MCF 10A (cell line): ENCODE data around the gene VSTM2B. TPM values are rescaled to one million over a fixed set of nuclear protein-coding genes. Genes with fewer than 3 reads are reported as not detected.

ENCODE experiments used
- BruUV-seq: library from RNA; stranded (reverse); fragments of 400-500 nt; replicated peaks from 2 replicates; lab custom pipeline; 2021; lab: Mats Ljungman, UMichigan
- CTCF ChIA-PET: fragments of 300-600 bp; sonication (Branson Sonifier 250); formaldehyde crosslinking; extraction: SDS; loops from one replicate; lab custom pipeline; 2021; ENCODE audit warnings: antibody characterized with exemption, inconsistent platforms; lab: Yijun Ruan, JAX
- POLR2A ChIA-PET: fragments of 300-600, 350-650 bp; sonication (Branson Sonifier 250); formaldehyde crosslinking; extraction: SDS; loops from one replicate; lab custom pipeline; 2020; ENCODE audit warnings: antibody characterized with exemption, inconsistent platforms; lab: Yijun Ruan, JAX
- DNase-seq: peaks from one replicate; pipeline ENCODE4 v3.0.0-alpha.2; 2018; ENCODE audit not compliant: unreplicated experiment
- H3K27ac Mint-ChIP-seq: one replicate; pipeline ENCODE4 v1.8.0; 2022; ENCODE audit warnings: mild to moderate bottlenecking, low read depth, mixed read lengths; ENCODE audit not compliant: unreplicated experiment
- H3K27me3 Mint-ChIP-seq: one replicate; pipeline ENCODE4 v1.8.0; 2022; ENCODE audit warnings: mixed read lengths; ENCODE audit not compliant: insufficient read depth, unreplicated experiment
- H3K36me3 Mint-ChIP-seq: one replicate; pipeline ENCODE4 v1.8.0; 2022; ENCODE audit warnings: mild to moderate bottlenecking, moderate library complexity, mixed read lengths; ENCODE audit not compliant: insufficient read depth, unreplicated experiment
- H3K4me1 Mint-ChIP-seq: one replicate; pipeline ENCODE4 v1.8.0; 2022; ENCODE audit warnings: mixed read lengths; ENCODE audit not compliant: insufficient read depth, unreplicated experiment
- H3K4me3 Mint-ChIP-seq: one replicate; pipeline ENCODE4 v1.8.0; 2022; ENCODE audit warnings: mild to moderate bottlenecking, moderate library complexity, mixed read lengths; ENCODE audit not compliant: unreplicated experiment
- H3K9me3 Mint-ChIP-seq: one replicate; pipeline ENCODE4 v1.8.0; 2022; ENCODE audit warnings: mixed read lengths; ENCODE audit not compliant: unreplicated experiment
- CTCF ChIP-seq: fragments of 200-600 bp; IDR thresholded peaks from one replicate; pipeline ENCODE4 v1.8.0; 2022; ENCODE audit warnings: antibody characterized with exemption, mild to moderate bottlenecking; ENCODE audit not compliant: unreplicated experiment
- intact Hi-C: fragments of 100-400 bp; cut with micrococcal nuclease; formaldehyde crosslinking; loops from 2 replicates; pipeline ENCODE4 v1.14.1; 2022
- total RNA-seq: library from RNA; stranded (reverse); gene quantifications from 2 replicates; pipeline ENCODE4 v1.2.3, GENCODE V29; 2022

Gene VSTM2B
- total RNA-seq, 1 experiment from 2014 or later: not detected

GRCh38 chr19:29527500-29528328, 1.9 kb downstream of the VSTM2B start:
- H3K4me1 Mint-ChIP-seq: no peaks in the 10 kb centered on the region
- H3K27me3 Mint-ChIP-seq: no peaks in the 10 kb centered on the region
- H3K27ac Mint-ChIP-seq: no peak overlapping the region

GRCh38 chr19:29528350-29528945, 2.7 kb downstream of the VSTM2B start:
- Mint-ChIP-seq H3K4me1 (no peaks in the 10 kb centered on the region), H3K27me3 (no peaks in the 10 kb centered on the region), H3K9me3 (peaks cover 14% of the 10 kb centered on the region), H3K27ac (no peak overlapping the region), H3K36me3 (peaks cover 6% of the 10 kb centered on the region), H3K4me3 (no peak overlapping the region)
- POLR2A ChIA-PET: no interaction called here
- no peak for DNase-seq
- intact Hi-C loops: no loop called here
- CTCF ChIA-PET: no interaction called here
- BruUV-seq: no TSS peak
- TF ChIP-seq CTCF: no peak

More at GRCh38 chr19:29527500-29528328, 1.9 kb downstream of the VSTM2B start:
- intact Hi-C loops: no loop called here
- no TSS peak for BruUV-seq
- CTCF ChIA-PET: no interaction called here
- POLR2A ChIA-PET: no interaction called here
- peak overlapping the region; percentile 18 for H3K4me3 Mint-ChIP-seq
- TF ChIP-seq CTCF: no peak
- peaks cover 19% of the 10 kb centered on the region for H3K9me3 Mint-ChIP-seq
- H3K36me3 Mint-ChIP-seq: peaks cover 6% of the 10 kb centered on the region
- no peak for DNase-seq

GRCh38 chr19:29528946-29529645, 3.3 kb downstream of the VSTM2B start:
- no peaks in the 10 kb centered on the region for H3K27me3 Mint-ChIP-seq
- ChIA-PET POLR2A (no interaction called here), CTCF (no interaction called here)
- peaks cover 9% of the 10 kb centered on the region for H3K9me3 Mint-ChIP-seq
- no peak for DNase-seq
- H3K4me3 Mint-ChIP-seq: no peak overlapping the region
- H3K4me1 Mint-ChIP-seq: no peaks in the 10 kb centered on the region
- intact Hi-C loops: no loop called here
- peaks cover 8% of the 10 kb centered on the region for H3K36me3 Mint-ChIP-seq
- BruUV-seq: no TSS peak
- H3K27ac Mint-ChIP-seq: no peak overlapping the region
- TF ChIP-seq CTCF: no peak
